HepG2 (cell line): ENCODE measurements around the gene ACAP3. TPM values are rescaled to one million over a fixed set of nuclear protein-coding genes. Genes with fewer than 3 reads are reported as not detected.

Experiments used
- ATAC-seq: fragments of 200-7000 bp; cut with Tn5 transposase; 3 replicates; pipeline ENCODE4 v1.9.1; 2020; ENCODE audit warnings: mild to moderate bottlenecking, moderate library complexity
- BruUV-seq: library from RNA; stranded (reverse); fragments of 400-500 nt; replicated peaks from 2 replicates; lab custom pipeline; 2021; lab: Mats Ljungman, UMichigan
- CTCF ChIA-PET: fragments of 300-600 bp; formaldehyde crosslinking; extraction: SDS; loops from one replicate; lab custom pipeline; 2021; ENCODE audit warnings: low total read pairs, inconsistent platforms, low intra/inter-chr PET ratio; lab: Yijun Ruan, JAX
- POLR2A ChIA-PET: fragments of 350-600 bp; sonication (Branson Sonifier 250); formaldehyde crosslinking; loops from one replicate; lab custom pipeline; 2020; ENCODE audit warnings: antibody characterized with exemption, inconsistent platforms; lab: Yijun Ruan, JAX
- DNase-seq: peaks from one replicate; pipeline ENCODE4 v3.0.0-alpha.2; 2015; ENCODE audit warnings: low spot score
- FAIRE-seq: peaks from 3 replicates; lab custom pipeline; 2011; peaks lifted over from hg19 to GRCh38; lab: Jason Lieb, UNC
- H2AFZ ChIP-seq: one replicate; pipeline ENCODE4 v1.6.1; 2011; ENCODE audit warnings: low read length, inconsistent platforms
- H3K27ac ChIP-seq: fragments of 300-600 bp; 3 replicates; pipeline ENCODE4 v1.8.0; 2011; ENCODE audit warnings: mixed run types, mild to moderate bottlenecking, mixed read lengths, low read length, inconsistent platforms; ENCODE audit not compliant: insufficient read depth; ENCODE audit errors: extremely low read length
- H3K27me3 ChIP-seq, 2 experiments: fragments of 200-600 bp in 1 of 2; 2 replicates in 1 of 2; 3 replicates in 1 of 2; pipeline versions ENCODE4 v1.6.0 to v1.8.0; 2011; ENCODE audit warnings: low read length in 2 of 2, mild to moderate bottlenecking in 2 of 2, moderate library complexity in 2 of 2, inconsistent platforms in 1 of 2; ENCODE audit not compliant: insufficient read depth in 2 of 2, control insufficient read depth in 1 of 2
- H3K36me3 ChIP-seq, 2 experiments: fragments of 200-600 bp in 1 of 2; replicated peaks in 1 of 2; 2 replicates in 1 of 2; 3 replicates in 1 of 2; pipeline versions ENCODE4 v1.5.1 to v1.8.0; 2011; ENCODE audit warnings: low read length in 2 of 2, inconsistent platforms in 1 of 2; ENCODE audit not compliant: insufficient read depth in 2 of 2, control insufficient read depth in 1 of 2
- H3K4me1 ChIP-seq: 2 replicates; pipeline ENCODE4 v1.5.1; 2012; ENCODE audit warnings: low read length, inconsistent platforms; ENCODE audit not compliant: insufficient read depth
- H3K4me2 ChIP-seq: 2 replicates; pipeline ENCODE4 v1.6.0; 2011; ENCODE audit warnings: low read depth, low read length, inconsistent platforms
- H3K4me3 ChIP-seq, 3 experiments: fragments of 200-600 bp in 1 of 3; sonication (generic), shearing (Covaris generic) in 1 of 3; replicated peaks in 1 of 3; 2 replicates each; pipeline ENCODE4 v1.5.1; 2011 to 2016; ENCODE audit warnings: low read length in 3 of 3, inconsistent platforms in 2 of 3, low read depth in 2 of 3, mild to moderate bottlenecking in 2 of 3, control low read depth in 1 of 3, mixed read lengths in 1 of 3; ENCODE audit not compliant: insufficient read depth in 1 of 3
- H3K79me2 ChIP-seq: one replicate; pipeline ENCODE4 v1.6.1; 2011; ENCODE audit warnings: low read length, inconsistent platforms; ENCODE audit not compliant: insufficient read depth
- H3K9ac ChIP-seq: 2 replicates; pipeline ENCODE4 v1.6.0; 2011; ENCODE audit warnings: mild to moderate bottlenecking, low read depth, low read length, inconsistent platforms; ENCODE audit not compliant: insufficient read depth
- H3K9me3 ChIP-seq: 2 replicates; pipeline ENCODE4 v1.5.1; 2012; ENCODE audit warnings: mild to moderate bottlenecking, low read length
- H4K20me1 ChIP-seq: 2 replicates; pipeline ENCODE4 v1.6.0; 2011; ENCODE audit warnings: inconsistent platforms, mild to moderate bottlenecking, low read length, moderate library complexity; ENCODE audit not compliant: insufficient read depth
- BRD4 ChIP-seq: sonication (generic); formaldehyde crosslinking; IDR thresholded peaks from 2 replicates; pipeline ENCODE4 v1.4.0; 2020; ENCODE audit warnings: missing genetic modification reagents
- CHD2 ChIP-seq: IDR thresholded peaks from 2 replicates; pipeline ENCODE4 v1.6.1; 2011; ENCODE audit warnings: low read depth, low read length, improper control_type of control experiment
- FOXO1 ChIP-seq: sonication (generic); formaldehyde crosslinking; IDR thresholded peaks from 2 replicates; pipeline ENCODE4 v1.4.0; 2020; ENCODE audit warnings: missing genetic modification reagents
- GTF3A ChIP-seq: sonication (generic); formaldehyde crosslinking; conservative IDR thresholded peaks from 2 replicates; pipeline ENCODE4 v1.4.0; 2020; ENCODE audit warnings: mild to moderate bottlenecking, missing genetic modification reagents
- IKZF1 ChIP-seq: fragments of 450-650 bp; IDR thresholded peaks from 2 replicates; pipeline ENCODE4 v1.7.1; 2016
- KLF15 ChIP-seq: sonication (generic); formaldehyde crosslinking; IDR thresholded peaks from 2 replicates; pipeline ENCODE4 v1.8.1; 2023; ENCODE audit warnings: borderline replicate concordance, mild to moderate bottlenecking, inconsistent platforms, missing genetic modification reagents, mixed read lengths
- NFRKB ChIP-seq: fragments of 450-650 bp; IDR thresholded peaks from 2 replicates; pipeline ENCODE4 v1.6.1; 2017
- PAWR ChIP-seq: sonication (generic); formaldehyde crosslinking; IDR thresholded peaks from 2 replicates; pipeline ENCODE4 v1.4.0; 2020; ENCODE audit warnings: missing genetic modification reagents, mild to moderate bottlenecking, borderline replicate concordance
- PHF21A ChIP-seq: sonication (generic); formaldehyde crosslinking; IDR thresholded peaks from 2 replicates; pipeline ENCODE4 v1.5.0; 2020; ENCODE audit warnings: mild to moderate bottlenecking, missing genetic modification reagents
- ZBTB8A ChIP-seq: sonication (generic); formaldehyde crosslinking; IDR thresholded peaks from 2 replicates; pipeline ENCODE4 v1.4.0; 2020; ENCODE audit warnings: mild to moderate bottlenecking, low read depth, missing genetic modification reagents, borderline replicate concordance
- ZMYM4 ChIP-seq: sonication (generic); formaldehyde crosslinking; IDR thresholded peaks from 2 replicates; pipeline ENCODE4 v1.8.1; 2023; ENCODE audit warnings: mild to moderate bottlenecking, missing genetic modification reagents
- ZNF124 ChIP-seq: sonication (generic); formaldehyde crosslinking; IDR thresholded peaks from 2 replicates; pipeline ENCODE4 v1.4.0; 2020; ENCODE audit warnings: missing genetic modification reagents
- ZNF282 ChIP-seq: fragments of 450-650 bp; IDR thresholded peaks from 2 replicates; pipeline ENCODE4 v1.6.1; 2018; ENCODE audit not compliant: partially characterized antibody
- ZNF737 ChIP-seq: sonication (generic); formaldehyde crosslinking; IDR thresholded peaks from 2 replicates; pipeline ENCODE4 v1.5.0; 2020; ENCODE audit warnings: missing genetic modification reagents, mild to moderate bottlenecking, borderline replicate concordance
- ZSCAN25 ChIP-seq: sonication (generic); formaldehyde crosslinking; IDR thresholded peaks from 2 replicates; pipeline ENCODE4 v1.8.0; 2022; ENCODE audit warnings: mild to moderate bottlenecking, missing genetic modification reagents
- WGBS: methylation state at CpG from one replicate; pipeline ENCODE4 v1.1.6; 2017; ENCODE audit warnings: low lambda C conversion rate; 5-methylcytosine and 5-hydroxymethylcytosine counted together
- in situ Hi-C: cut with HindIII; loops from 2 replicates; pipeline ENCODE4 v1.10.0; 2017; ENCODE audit warnings: low pct_unique_long_range_greater_than_20kb; ENCODE audit not compliant: extremely low pct_ligation_motif_present
- intact Hi-C: fragments of 100-400 bp; cut with micrococcal nuclease; formaldehyde crosslinking; loops from one replicate; pipeline ENCODE4 v1.10.0; 2022; ENCODE audit not compliant: unreplicated experiment
- polyA plus RNA-seq, 8 experiments: library from polyadenylated mRNA; depleted of rRNA in 3 of 8; stranded (reverse) in 7 of 8; unstranded in 1 of 8; fragments of >200 nt; fragmentation: Illumina TruSeq in 4 of 8; extraction: Trizol in 4 of 8; gene quantifications; 2 replicates each; pipeline versions ENCODE4 v1.2.1 to v1.2.3, GENCODE V29; 2011 to 2016; ENCODE audit warnings: low read depth in 4 of 8, missing spikeins in 1 of 8, mixed read lengths in 1 of 8; ENCODE audit not compliant: insufficient read depth in 1 of 8
- total RNA-seq, 5 experiments: library from RNA; depleted of rRNA; stranded (reverse); fragments of >200 nt; fragmentation: Illumina TruSeq; extraction: Trizol; gene quantifications; 2 replicates each; pipeline ENCODE4 v1.2.3, GENCODE V29; 2016; ENCODE audit warnings: low read depth in 1 of 5
- TF ChIP-seq, protein P1 (sequence below): sonication (generic); formaldehyde crosslinking; IDR thresholded peaks from 2 replicates; pipeline ENCODE4 v1.4.0; 2020; ENCODE audit warnings: missing genetic modification reagents, mild to moderate bottlenecking, borderline replicate concordance
- TF ChIP-seq, protein P2 (sequence below): sonication (generic); formaldehyde crosslinking; IDR thresholded peaks from 2 replicates; pipeline ENCODE4 v1.5.0; 2020; ENCODE audit warnings: mild to moderate bottlenecking, missing genetic modification reagents
- TF ChIP-seq, protein P3 (sequence below): sonication (generic); formaldehyde crosslinking; IDR thresholded peaks from 2 replicates; pipeline ENCODE4 v1.4.0; 2020; ENCODE audit warnings: missing genetic modification reagents, low read depth, mild to moderate bottlenecking, borderline replicate concordance

The ACAP3 gene
- total and polyA plus RNA-seq, 2 of the 13 experiments (the other 11 are each of a cell fraction or from before 2014, with no cell fraction given): 29.4 to 50.8 TPM

DNA sequence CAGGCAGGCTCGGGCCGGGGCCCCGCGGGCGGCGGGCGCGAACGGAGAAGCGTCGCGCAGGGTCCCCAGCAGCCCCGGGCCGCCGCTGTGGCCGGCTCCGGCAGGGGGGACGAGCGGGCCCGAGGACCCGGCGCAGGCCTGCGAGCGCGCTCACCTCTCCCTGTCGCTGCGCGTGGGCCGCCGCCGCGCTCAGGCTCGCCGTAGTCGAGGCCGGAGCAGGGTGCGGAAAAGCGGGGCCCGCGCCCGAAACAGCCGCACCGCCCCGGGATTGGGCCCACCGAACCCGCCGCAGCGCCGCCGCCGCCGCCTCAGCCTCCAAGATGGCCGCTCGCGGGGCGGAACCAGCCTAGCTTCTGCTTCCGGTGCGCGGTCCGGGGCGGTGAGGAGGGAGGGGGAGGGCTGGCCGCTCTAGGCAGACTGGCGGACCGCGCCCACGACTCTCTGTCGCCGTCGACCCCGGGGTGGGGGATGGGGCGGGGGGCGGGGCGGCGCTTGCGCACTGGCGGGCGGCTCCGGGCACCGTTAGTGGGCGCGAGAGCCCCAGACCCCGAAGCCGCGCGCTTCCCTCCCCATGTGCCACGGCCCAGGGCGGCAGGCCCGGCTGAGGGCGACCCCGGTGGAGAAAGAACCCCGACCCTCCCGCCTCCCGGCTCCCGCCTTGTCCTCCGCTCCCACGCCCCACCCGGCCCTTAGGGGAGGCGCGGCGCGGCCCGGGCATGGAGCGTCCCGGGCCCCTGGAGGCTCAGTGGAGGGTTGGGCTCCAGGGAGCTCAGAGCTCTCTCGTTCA lies 34.0 kb downstream of the ACAP3 start, which contains the start of gene UBE2J2:
UBE2J2 (minus strand) TSS at position 343 of the 787 bp plus-strand sequence. CDS start 5,862 bp downstream, outside the sequence.
- Histone ChIP-seq H2AFZ (no peak within 1 kb of the TSS), H3K27me3 (no peaks in the 10 kb centered on the region; a peak in 1 of 5 replicates), H4K20me1 (peaks cover 21% of the 10 kb centered on the region; the same call in 1 of the 2 replicates), H3K79me2 (peaks cover 38% of the 10 kb centered on the region), H3K4me1 (peaks cover 54% of the 10 kb centered on the region), H3K9ac (peak within 1 kb of the TSS; percentile 94), H3K27ac (peak within 1 kb of the TSS; percentile 64), H3K9me3 (no peaks in the 10 kb centered on the region), H3K4me3 (peak within 1 kb of the TSS; percentile 76 to 89 (median 82)), H3K36me3 (peaks cover 4 to 10% of the 10 kb centered on the region in 2 experiments; a peak in 2 of 5 replicates), H3K4me2 (peak within 1 kb of the TSS; percentile 94)
- WGBS: 0% methylated on average over 1 of the region's 105 CpGs
- in situ Hi-C loops (no loop called here), intact Hi-C loops (no loop called here)
- DNase-seq (peak; percentile 77), FAIRE-seq (no peak), ATAC-seq (peak; percentile 85)
- no TSS peak for BruUV-seq
- ChIA-PET CTCF (no interaction called here), POLR2A (interaction anchor here (0.6 to 2.2 kb wide), 14 partner anchors 8 to 272 kb away, joined by 3 to 11 read pairs (median 4); partner anchors contain the start of gene SDF4)
- TF ChIP-seq ZNF737 (CRISPR knock-in tag) (no peak), FOXO1 (no peak), ZNF282 (no peak), IKZF1 (no peak), ZNF124 (CRISPR knock-in tag) (no peak), PHF21A (CRISPR knock-in tag) (no peak), ZSCAN25 (CRISPR knock-in tag) (0 out of 2 replicates have a peak, but pooled peaks have one; percentile 29), PAWR (CRISPR knock-in tag) (no peak), BRD4 (CRISPR knock-in tag) (peak; percentile 67), KLF15 (CRISPR knock-in tag) (no peak), CHD2 (peak; percentile 67; the same call in 1 of the 2 replicates), GTF3A (CRISPR knock-in tag) (no peak), NFRKB (no peak), ZBTB8A (CRISPR knock-in tag) (no peak), ZMYM4 (CRISPR knock-in tag) (no peak)
- TF ChIP-seq, protein P1, sequence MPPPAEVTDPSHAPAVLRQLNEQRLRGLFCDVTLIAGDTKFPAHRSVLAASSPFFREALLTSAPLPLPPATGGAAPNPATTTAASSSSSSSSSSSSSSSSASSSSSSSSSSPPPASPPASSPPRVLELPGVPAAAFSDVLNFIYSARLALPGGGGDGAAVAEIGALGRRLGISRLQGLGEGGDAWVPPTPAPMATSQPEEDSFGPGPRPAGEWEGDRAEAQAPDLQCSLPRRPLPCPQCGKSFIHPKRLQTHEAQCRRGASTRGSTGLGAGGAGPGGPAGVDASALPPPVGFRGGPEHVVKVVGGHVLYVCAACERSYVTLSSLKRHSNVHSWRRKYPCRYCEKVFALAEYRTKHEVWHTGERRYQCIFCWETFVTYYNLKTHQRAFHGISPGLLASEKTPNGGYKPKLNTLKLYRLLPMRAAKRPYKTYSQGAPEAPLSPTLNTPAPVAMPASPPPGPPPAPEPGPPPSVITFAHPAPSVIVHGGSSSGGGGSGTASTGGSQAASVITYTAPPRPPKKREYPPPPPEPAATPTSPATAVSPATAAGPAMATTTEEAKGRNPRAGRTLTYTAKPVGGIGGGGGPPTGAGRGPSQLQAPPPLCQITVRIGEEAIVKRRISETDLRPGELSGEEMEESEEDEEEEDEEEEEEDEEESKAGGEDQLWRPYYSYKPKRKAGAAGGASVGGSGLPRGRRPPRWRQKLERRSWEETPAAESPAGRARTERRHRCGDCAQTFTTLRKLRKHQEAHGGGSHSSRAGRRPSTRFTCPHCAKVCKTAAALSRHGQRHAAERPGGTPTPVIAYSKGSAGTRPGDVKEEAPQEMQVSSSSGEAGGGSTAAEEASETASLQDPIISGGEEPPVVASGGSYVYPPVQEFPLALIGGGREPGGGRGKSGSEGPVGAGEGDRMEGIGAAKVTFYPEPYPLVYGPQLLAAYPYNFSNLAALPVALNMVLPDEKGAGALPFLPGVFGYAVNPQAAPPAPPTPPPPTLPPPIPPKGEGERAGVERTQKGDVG (CRISPR knock-in tag): no peak
- TF ChIP-seq, protein P2, sequence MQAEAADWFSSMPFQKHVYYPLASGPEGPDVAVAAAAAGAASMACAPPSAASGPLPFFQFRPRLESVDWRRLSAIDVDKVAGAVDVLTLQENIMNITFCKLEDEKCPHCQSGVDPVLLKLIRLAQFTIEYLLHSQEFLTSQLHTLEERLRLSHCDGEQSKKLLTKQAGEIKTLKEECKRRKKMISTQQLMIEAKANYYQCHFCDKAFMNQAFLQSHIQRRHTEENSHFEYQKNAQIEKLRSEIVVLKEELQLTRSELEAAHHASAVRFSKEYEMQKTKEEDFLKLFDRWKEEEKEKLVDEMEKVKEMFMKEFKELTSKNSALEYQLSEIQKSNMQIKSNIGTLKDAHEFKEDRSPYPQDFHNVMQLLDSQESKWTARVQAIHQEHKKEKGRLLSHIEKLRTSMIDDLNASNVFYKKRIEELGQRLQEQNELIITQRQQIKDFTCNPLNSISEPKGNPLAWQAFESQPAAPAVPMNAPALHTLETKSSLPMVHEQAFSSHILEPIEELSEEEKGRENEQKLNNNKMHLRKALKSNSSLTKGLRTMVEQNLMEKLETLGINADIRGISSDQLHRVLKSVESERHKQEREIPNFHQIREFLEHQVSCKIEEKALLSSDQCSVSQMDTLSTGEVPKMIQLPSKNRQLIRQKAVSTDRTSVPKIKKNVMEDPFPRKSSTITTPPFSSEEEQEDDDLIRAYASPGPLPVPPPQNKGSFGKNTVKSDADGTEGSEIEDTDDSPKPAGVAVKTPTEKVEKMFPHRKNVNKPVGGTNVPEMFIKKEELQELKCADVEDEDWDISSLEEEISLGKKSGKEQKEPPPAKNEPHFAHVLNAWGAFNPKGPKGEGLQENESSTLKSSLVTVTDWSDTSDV (CRISPR knock-in tag): no peak
- TF ChIP-seq, protein P3, sequence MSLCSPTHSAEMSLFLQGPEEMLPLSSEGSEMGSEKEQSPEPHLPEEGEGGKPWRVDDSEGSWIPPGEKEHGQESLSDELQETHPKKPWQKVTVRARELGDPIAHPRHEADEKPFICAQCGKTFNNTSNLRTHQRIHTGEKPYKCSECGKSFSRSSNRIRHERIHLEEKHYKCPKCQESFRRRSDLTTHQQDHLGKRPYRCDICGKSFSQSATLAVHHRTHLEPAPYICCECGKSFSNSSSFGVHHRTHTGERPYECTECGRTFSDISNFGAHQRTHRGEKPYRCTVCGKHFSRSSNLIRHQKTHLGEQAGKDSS (CRISPR knock-in tag): no peak; the same call in 1 of the 2 replicates
